ENCODE measurements around the gene VAT1L.

The VAT1L gene

DNA sequence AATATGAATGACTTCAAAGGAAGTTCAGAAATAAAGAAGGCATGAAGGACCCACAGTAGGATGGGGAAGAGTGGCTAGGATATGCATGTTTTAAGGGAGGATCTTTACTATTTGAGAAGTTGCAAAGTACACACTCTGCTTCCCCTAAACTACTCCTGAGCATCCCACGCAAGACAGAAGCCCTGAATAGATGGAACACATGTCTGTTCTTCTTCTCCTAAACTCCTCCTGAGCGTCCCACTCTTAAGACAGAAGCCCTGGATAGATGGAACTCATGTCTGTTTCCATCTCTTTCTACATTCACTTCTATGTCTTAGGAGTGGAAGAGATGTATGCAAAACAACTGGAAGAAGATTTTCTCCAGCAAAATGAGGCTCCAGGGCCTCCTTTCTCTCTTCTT, 88.4 kb downstream of the VAT1L start:
- TF ChIP-seq, protein P1, sequence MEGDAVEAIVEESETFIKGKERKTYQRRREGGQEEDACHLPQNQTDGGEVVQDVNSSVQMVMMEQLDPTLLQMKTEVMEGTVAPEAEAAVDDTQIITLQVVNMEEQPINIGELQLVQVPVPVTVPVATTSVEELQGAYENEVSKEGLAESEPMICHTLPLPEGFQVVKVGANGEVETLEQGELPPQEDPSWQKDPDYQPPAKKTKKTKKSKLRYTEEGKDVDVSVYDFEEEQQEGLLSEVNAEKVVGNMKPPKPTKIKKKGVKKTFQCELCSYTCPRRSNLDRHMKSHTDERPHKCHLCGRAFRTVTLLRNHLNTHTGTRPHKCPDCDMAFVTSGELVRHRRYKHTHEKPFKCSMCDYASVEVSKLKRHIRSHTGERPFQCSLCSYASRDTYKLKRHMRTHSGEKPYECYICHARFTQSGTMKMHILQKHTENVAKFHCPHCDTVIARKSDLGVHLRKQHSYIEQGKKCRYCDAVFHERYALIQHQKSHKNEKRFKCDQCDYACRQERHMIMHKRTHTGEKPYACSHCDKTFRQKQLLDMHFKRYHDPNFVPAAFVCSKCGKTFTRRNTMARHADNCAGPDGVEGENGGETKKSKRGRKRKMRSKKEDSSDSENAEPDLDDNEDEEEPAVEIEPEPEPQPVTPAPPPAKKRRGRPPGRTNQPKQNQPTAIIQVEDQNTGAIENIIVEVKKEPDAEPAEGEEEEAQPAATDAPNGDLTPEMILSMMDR (IDR thresholded peaks at IDR 0.05; ENCODE audit: low read length) = no peak
- no peak for TF ChIP-seq EZH2phosphoT487 (IDR thresholded peaks at IDR 0.05; ENCODE audit: low read length)
- no peak for TF ChIP-seq EZH2 (optimal IDR thresholded peaks at IDR 0.05; ENCODE audit: low read depth, low read length)
- Histone ChIP-seq H3K4me3 (ENCODE audit: low read length) (no peak overlapping the region), H3K27ac (ENCODE audit: low read length) (no peak overlapping the region), H3K9ac (ENCODE audit: low read length) (no peak overlapping the region), H3K4me2 (ENCODE audit: low read depth, low read length) (no peak overlapping the region), H3F3A (ENCODE audit: insufficient read depth, low read length) (no peaks in the 10 kb centered on the region), H3K9me3 (replicated peaks; ENCODE audit: insufficient read depth, low read length) (no peaks in the 10 kb centered on the region), H3K9me2 (replicated peaks; ENCODE audit: insufficient read depth, low read length) (no peaks in the 10 kb centered on the region), H3K27me3 (replicated peaks; ENCODE audit: insufficient read depth, low read length) (no peaks in the 10 kb centered on the region), H2AFZ (ENCODE audit: low read length) (no peak overlapping the region), H3K4me1 (ENCODE audit: low read length) (no peaks in the 10 kb centered on the region), H3K79me2 (ENCODE audit: low read length) (no peaks in the 10 kb centered on the region), H4K20me1 (ENCODE audit: insufficient read depth, low read length) (no peaks in the 10 kb centered on the region), H3K36me3 (replicated peaks; ENCODE audit: insufficient read depth, low read length) (no peaks in the 10 kb centered on the region)
- DNase-seq = no peak

DNA sequence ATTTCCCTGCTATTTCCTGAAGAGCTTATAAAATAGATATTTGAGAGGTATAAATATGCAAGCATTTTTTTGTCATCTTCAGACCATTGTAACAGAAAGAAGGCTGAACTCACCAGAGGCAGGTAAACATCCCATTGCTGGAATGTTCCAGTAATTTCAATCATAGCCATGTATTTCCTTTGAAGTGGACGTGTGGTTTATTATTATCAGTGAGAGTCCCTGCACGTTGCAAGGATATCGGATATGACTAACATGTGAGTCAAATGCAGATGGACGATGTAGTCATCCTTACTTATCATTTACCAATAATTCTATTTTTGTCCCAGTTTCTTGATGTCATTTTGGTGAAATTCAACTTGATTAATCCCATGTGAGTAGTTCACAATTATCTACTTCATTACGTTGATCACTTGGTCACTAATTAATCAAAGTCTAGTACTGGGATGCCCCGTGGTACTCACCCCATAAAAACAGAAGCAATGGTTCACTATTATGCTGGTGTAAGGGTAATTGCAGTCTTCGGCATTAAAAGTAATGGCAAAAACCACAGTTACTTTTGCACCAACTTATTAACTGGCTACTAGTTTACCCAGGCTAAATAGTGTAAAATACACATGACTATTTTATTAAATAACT, 89.5 kb downstream of the VAT1L start:
- H3K79me2 ChIP-seq (ENCODE audit: low read length) = no peaks in the 10 kb centered on the region
- H3K9me3 ChIP-seq (replicated peaks; ENCODE audit: insufficient read depth, low read length) = no peaks in the 10 kb centered on the region
- no peaks in the 10 kb centered on the region for H3F3A ChIP-seq (ENCODE audit: insufficient read depth, low read length)
- no peak overlapping the region for H3K4me3 ChIP-seq (ENCODE audit: low read length)
- no peak for DNase-seq
- TF ChIP-seq EZH2 (optimal IDR thresholded peaks at IDR 0.05; ENCODE audit: low read depth, low read length) (no peak), EZH2phosphoT487 (IDR thresholded peaks at IDR 0.05; ENCODE audit: low read length) (no peak)
- TF ChIP-seq, protein P1 (IDR thresholded peaks at IDR 0.05; ENCODE audit: low read length) = no peak
- no peaks in the 10 kb centered on the region for H3K27me3 ChIP-seq (replicated peaks; ENCODE audit: insufficient read depth, low read length)
- H3K9me2 ChIP-seq (replicated peaks; ENCODE audit: insufficient read depth, low read length) = no peaks in the 10 kb centered on the region
- no peaks in the 10 kb centered on the region for H4K20me1 ChIP-seq (ENCODE audit: insufficient read depth, low read length)
- H2AFZ ChIP-seq (ENCODE audit: low read length) = no peak overlapping the region
- no peak overlapping the region for H3K27ac ChIP-seq (ENCODE audit: low read length)
- H3K9ac ChIP-seq (ENCODE audit: low read length) = no peak overlapping the region
- H3K4me2 ChIP-seq (ENCODE audit: low read depth, low read length) = no peak overlapping the region
- no peaks in the 10 kb centered on the region for H3K36me3 ChIP-seq (replicated peaks; ENCODE audit: insufficient read depth, low read length)
- no peaks in the 10 kb centered on the region for H3K4me1 ChIP-seq (ENCODE audit: low read length)

DNA sequence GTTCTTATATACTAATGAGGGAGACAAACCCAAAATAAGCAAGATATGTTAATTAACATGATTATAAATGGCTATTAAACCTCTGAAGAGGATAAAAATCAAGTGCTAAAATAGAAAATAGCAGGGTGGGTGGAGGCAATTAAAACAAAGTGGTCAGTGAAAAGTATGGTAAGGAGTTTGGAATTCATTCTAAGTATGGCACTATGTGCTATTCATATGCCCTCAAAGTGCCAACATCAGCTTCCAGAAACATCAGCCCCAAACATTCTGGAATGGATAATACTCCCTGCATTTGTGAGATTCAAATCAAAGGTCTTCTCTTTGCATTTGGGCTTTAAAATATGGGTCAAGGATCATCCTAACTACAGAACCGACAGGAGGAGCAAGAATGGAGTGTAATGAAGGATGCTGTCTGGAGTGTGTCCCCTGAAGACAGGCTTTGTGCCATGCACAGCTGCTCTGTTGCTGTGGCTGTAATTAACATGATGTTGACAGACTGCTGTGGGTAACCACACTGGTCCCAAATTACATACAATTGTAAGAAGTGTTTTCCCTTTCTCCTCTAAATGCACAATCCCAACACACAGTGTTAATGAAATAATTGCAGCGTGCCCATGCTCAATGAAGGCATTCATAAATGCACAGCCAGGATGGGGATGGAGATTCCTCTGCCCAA, 93.1 kb downstream of the VAT1L start:
- Histone ChIP-seq H3K4me1 (ENCODE audit: low read length) (no peaks in the 10 kb centered on the region), H2AFZ (ENCODE audit: low read length) (no peak overlapping the region), H4K20me1 (ENCODE audit: insufficient read depth, low read length) (no peaks in the 10 kb centered on the region), H3K79me2 (ENCODE audit: low read length) (no peaks in the 10 kb centered on the region), H3K4me2 (ENCODE audit: low read depth, low read length) (no peak overlapping the region), H3K27me3 (replicated peaks; ENCODE audit: insufficient read depth, low read length) (no peaks in the 10 kb centered on the region), H3K9ac (ENCODE audit: low read length) (no peak overlapping the region), H3K4me3 (ENCODE audit: low read length) (no peak overlapping the region), H3F3A (ENCODE audit: insufficient read depth, low read length) (no peaks in the 10 kb centered on the region), H3K9me3 (replicated peaks; ENCODE audit: insufficient read depth, low read length) (no peaks in the 10 kb centered on the region), H3K27ac (ENCODE audit: low read length) (no peak overlapping the region), H3K9me2 (replicated peaks; ENCODE audit: insufficient read depth, low read length) (no peaks in the 10 kb centered on the region), H3K36me3 (replicated peaks; ENCODE audit: insufficient read depth, low read length) (no peaks in the 10 kb centered on the region)
- no peak for DNase-seq
- TF ChIP-seq, protein P1 (IDR thresholded peaks at IDR 0.05; ENCODE audit: low read length) = no peak
- TF ChIP-seq EZH2phosphoT487 (IDR thresholded peaks at IDR 0.05; ENCODE audit: low read length) (no peak), EZH2 (optimal IDR thresholded peaks at IDR 0.05; ENCODE audit: low read depth, low read length) (no peak)
